ENCODE data around the gene LARP6.
"Not testable (repeated sequence)": the region's sequence is repeated elsewhere in the genome, so short reads cannot be mapped to it uniquely, and the experiment has no call there.

LARP6 gene

GRCh38 chr15:70858614-70859321 lies 4.8 kb upstream of the LARP6 start:
- DNase-seq: not testable (repeated sequence)

DNA sequence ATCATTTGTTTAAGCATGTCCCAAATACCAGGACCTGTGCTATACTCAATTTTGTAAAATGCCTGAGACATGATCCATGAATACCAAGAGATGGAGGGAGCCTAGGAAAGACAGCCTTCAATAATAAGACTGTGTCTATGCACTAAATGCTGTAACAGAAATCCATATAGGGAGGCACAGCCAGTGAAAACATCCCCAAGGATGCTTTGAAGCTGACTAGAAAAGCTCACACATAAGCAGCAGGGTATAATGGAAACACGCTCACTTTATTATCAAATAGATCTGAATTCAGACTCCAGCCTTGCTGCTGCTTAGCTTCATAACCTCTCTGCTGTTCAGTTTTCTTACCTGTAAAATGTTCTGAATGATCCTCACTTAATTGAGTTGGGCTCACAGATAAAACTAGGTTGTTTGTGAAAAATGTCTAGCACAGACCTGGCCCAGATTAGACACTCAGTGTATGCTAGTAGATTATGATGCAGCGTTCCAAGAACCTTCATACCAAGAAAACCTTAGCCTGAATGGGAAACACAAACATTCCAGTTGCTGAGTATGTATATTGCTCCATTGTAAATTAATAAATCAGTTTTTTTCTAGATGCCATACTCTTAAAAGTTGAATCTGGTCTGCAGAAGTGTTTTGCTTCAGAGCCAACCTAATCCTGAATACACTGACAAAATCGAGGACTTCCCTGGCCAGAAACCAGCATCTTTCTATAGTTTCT lies 3.8 kb upstream of the LARP6 start:
- DNase-seq: no peak

GRCh38 chr15:70856884-70857561 lies 3.1 kb upstream of the LARP6 start:
- DNase-seq: no peak

- DNase-seq: no peak
Measured at GRCh38 chr15:70856177-70856883, 2.4 kb upstream of the LARP6 start.

DNA sequence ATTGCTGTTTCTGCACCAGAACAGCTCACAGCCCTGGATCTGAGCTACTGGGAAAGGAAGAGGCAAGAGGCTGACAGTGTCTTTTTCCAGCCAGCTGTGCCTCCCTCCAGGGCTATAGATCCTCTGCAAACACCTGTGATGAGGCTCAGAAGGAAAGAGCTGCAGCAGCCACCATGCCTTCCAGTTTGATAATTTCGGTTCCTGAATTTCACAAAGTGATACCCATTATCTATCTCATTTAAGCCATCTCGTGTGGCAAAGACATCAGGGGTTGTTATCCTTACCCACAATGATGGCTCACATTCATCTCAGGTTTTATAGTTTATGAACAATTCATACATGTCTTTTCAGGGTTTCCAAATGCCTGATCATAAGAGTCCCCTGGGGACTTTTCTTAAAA lies 1.8 kb upstream of the LARP6 start:
- no peak for DNase-seq

- DNase-seq: no peak
Measured at GRCh38 chr15:70854666-70854976, 664 bp upstream of the LARP6 start.

GRCh38 chr15:70853318-70853972 lies 512 bp downstream of the LARP6 start:
- DNase-seq: no peak

- DNase-seq: no peak
Measured at GRCh38 chr15:70852501-70853317, 1.2 kb downstream of the LARP6 start.

DNA sequence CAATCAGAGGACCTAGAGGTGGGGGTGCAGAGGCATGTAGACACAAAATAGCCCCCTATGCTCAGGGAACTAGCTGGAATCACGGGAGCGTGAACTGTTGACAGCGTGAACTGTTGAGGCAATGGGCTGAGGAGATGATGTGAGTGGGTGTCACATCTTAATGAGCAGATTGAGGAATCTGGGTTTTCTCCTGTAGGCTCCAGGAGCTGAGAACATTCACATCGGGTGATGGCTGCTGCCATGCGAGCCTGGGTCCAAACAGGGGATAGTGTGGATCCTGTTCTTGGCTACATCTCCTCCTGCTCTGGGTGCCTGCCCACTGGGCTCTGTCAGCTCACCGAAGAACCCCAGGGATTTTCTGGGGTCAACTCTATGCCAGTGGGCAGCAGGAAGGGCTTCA lies 2.1 kb downstream of the LARP6 start:
- DNase-seq: no peak

- DNase-seq: no peak
Measured at GRCh38 chr15:70845602-70846360, 8.2 kb downstream of the LARP6 start.

DNA sequence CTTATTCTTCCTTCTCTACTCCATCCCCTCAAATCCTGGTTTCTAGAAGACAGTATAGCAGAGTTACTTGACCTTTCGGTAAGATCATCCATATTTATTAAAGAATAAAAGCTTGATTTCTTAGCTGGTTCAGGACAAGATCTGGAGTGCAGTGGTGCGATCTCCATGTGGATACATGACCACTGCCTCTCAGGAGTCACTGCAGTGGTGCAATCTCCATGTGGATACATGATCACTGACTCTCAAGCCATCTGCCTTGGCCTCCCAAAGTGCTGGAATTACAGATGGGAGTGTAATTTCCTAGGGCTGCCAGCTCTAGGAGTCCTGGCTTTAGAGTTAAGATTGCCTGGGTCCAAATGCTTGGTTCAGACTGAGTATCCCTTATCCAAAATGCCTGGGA lies 16.5 kb downstream of the LARP6 start:
- no peak for DNase-seq

DNA sequence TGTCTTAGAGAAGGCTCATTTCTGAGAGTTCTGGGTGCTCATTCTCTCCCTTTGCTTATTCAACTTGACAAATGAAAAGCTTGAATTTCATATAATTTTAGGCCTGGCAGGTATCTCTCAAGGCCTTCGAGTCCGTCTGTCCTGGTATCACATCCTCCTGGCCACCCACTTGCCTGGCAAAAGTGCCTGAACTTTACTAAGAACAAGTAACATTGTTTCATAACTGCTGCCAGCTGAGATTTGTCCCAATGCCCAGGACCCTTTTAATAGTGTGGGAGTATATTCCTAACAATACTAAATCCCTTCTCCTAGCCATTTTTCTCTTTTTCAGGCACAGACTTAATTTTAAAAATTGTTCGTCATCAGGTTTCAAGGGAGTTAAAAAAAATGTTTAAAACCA lies 18.1 kb downstream of the LARP6 start:
- DNase-seq: no peak

DNA sequence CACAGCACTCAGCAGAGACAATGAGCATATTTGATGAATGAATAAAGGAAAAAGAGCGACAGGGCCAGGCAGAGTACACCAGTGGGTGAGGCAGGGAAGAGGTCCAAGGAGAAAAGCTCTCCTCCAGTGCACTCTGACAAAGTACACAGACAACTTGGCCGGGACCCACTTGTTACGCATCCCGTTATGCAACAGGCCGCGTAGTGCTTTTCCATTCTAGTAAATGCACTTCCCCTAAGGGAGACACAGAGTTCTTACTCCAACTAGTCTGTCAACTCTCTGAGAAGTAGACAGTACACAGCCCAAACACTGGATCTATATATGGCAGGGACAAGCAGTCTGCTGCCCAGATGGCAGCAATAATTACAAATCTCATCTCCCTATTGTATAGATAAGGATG lies 18.5 kb downstream of the LARP6 start:
- no peak for DNase-seq

- DNase-seq: no peak
Measured at GRCh38 chr15:70834999-70835398, 19.0 kb downstream of the LARP6 start.

- DNase-seq: no peak
Measured at GRCh38 chr15:70833861-70834765, 19.8 kb downstream of the LARP6 start.

DNA sequence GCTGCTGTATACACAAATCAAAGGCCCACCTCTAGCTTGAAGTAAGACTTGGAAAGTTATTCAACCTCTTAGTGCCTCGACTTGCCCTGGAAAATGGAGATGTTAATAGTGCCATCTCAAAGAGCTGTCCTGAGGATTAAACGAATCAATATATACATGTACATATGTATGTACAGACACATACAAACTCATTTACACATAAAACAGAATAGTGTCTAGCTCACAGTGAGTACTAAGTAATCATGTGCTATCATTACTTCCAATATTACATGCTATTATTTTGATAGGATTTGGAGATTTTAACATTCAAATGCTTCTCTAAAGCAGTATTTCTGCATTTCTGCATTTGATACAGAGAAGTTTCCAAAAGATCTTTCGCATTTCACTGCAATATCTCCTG lies 20.5 kb downstream of the LARP6 start:
- no peak for DNase-seq

DNA sequence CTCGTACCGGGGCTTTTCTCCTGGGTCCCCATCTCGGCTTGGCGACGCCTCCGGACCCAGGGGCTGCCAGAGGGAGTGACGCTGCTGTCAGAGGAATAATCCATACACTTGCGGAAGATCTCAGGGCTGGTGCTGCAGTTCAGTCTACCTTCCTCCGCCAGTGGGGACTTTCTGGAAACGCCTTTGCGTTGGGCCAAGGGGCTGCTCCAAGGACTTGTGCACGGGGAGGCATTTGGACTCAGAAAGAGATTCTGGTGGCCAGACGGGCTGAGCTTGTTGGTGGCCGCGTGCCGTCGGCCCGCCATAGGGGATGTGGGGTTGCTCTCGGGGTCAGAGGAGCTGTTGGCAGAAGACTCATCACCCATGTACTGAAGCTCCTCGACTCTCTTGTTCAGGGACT lies 21.8 kb downstream of the LARP6 start:
- DNase-seq: no peak

DNA sequence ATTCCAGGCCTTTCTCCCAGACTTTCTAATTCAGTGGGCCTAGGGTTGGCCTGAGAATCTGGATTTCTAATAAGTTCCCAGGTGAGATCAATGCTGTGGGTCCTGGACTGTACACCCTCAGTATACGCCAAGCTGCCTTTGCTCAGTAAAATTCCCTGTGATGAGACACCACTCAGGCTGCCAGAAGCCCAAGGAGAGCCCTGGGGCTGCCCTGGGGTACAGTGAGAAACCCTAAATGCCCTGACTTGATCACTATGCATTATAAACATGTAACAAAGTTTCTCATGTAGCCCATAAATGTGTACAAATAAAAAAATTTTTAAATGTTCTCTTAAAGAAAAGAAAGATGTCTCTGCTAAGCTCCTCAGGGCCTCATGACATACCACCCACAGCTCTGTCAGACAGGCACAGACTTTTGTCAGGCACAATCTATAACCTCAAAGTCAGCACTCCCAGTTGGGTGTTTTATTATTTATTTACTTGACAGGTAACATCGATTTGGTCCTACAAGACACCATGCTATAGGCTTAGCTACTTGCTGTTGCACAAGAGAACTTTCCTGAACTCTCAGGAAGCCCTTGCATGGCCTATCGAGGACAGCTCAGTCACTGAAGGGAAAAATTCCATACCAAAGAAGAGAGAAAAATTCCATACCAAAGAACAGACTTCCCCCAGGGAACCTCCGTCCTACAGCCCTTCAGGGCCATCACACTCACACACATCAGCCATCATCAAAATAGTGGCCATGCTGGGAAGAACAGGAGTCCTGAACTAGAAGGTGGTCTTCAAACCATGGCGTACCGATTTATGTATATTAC lies 22.7 kb downstream of the LARP6 start:
- no peak for DNase-seq

DNA sequence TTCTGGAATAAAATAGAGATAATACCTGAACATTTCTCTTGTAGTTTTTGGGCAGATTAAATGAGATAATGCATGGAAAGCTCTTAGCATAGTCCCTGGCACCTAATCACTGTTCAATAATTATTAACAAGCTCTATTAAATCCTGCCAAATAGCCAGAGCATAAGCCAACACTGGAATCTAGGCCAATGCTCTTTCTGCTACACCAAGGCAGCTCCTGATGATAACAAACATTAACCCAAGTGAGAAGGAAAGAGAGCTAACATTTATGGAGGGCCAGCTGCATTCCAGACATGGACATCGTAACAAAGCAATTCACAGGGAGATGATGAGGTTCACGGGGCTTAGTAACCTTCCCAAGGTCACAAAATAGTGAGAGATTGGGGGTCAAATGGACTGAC lies 23.3 kb downstream of the LARP6 start:
- DNase-seq: no peak
